IPS-18c (cell line): ENCODE results near the gene ADGRG1.

ENCODE experiments used
- H3K4me3 ChIP-seq: 2 replicates; pipeline ENCODE4 v1.7.0; 2013; ENCODE audit warnings: low read depth, mild to moderate bottlenecking, low read length, moderate library complexity; ENCODE audit not compliant: insufficient read depth
- H3K9me3 ChIP-seq: one replicate; pipeline ENCODE4 v1.6.1; 2013; ENCODE audit warnings: mild to moderate bottlenecking, low read length, moderate library complexity; ENCODE audit not compliant: control insufficient read depth, insufficient read depth

Gene ADGRG1

DNA sequence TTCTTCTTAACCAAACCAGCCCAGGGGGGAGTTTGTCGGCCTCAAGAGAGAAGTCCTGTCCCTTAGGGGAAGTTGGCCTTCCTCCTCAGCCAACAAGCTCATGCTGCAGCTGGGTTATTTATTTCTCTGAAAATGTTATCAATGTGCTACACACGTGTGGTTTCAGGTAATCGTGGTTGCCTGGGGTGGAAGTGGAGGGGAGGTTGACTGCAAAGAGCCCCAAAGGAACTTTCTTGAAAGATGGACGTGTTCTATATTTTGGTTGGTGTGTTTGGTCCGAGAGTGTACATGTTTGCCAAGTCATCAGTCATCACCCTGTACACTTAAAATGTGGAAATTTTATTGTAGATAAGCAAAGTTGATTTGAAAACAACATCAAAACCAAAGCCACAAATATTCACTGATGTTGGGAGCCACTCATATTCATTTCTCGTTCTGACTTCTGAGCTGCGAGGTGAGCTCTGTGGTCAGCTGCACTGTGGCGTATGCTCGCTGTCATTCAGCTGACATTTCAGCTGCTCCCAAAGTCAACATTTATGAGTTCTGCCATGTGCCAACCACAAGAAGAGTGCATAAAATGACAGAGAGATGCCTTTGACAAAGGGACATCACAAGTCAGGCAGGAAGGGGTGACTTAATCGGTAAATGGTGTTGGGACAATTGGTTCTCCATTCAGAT, 26.5 kb upstream of the ADGRG1 start:
- H3K9me3 ChIP-seq: no peaks in the 10 kb centered on the region
- no peak overlapping the region for H3K4me3 ChIP-seq

DNA sequence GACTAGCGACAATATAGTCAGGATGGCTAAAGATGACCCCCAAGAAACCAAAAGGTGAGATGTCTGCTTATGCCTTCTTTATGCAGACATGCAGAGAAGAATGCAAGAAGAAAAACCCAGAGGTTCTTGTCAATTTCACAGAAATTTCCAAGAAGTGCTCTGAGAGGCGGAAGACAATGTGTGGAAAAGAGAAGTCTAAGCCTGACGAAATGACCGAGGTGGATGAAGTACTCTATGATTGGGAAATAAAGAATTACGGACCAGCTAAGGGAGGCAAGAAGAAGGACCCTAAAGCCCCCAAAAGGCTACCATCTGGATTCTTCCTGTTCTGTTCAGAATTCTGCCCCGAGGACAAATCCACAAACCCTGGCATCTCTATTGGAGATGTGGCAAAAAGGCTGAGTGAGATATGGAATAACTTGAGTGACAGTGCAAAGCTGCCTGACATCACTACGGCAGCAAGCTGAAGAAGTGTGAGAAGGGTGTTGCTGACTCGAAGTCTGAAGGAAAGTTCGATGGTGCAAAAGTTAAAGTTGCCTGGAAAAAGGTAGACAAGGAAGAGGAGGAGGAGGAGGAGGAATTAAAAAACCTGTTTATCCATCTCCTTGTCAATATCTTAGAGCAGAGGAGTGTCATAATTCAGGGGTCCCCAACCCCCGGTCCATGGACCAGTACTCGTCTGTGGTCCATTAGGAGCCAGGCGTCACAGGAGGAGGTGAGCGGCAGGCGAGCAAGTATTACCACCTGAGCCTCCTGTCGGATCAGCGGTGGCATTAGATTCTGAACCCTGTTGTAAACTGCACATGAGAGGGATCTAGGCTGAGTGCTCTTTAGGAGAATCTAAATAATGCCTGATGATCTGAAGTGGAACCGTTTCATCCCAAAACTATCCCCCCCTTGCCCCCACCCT, 25.1 kb upstream of the ADGRG1 start:
- no peaks in the 10 kb centered on the region for H3K9me3 ChIP-seq
- no peak overlapping the region for H3K4me3 ChIP-seq

DNA sequence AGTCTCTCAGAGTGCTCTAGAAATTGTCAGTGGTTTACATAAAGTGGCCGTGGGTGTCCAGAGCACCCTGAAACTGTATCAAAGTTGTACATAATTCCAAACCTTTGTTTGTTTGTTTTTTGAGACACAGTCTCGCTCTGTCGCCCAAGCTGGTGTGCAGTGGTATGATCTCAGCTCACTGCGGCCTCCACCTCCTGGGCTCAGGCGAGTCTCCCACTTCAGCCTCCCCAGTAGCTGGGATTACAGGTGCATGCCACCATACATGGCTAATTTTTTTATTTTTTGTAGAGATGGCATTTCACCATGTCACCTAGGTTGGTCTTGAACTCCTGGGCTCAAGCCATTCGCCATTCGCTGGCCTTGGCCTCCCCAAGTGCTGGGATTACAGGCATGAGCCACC, 24.3 kb upstream of the ADGRG1 start:
- H3K4me3 ChIP-seq: no peak overlapping the region
- no peaks in the 10 kb centered on the region for H3K9me3 ChIP-seq

DNA sequence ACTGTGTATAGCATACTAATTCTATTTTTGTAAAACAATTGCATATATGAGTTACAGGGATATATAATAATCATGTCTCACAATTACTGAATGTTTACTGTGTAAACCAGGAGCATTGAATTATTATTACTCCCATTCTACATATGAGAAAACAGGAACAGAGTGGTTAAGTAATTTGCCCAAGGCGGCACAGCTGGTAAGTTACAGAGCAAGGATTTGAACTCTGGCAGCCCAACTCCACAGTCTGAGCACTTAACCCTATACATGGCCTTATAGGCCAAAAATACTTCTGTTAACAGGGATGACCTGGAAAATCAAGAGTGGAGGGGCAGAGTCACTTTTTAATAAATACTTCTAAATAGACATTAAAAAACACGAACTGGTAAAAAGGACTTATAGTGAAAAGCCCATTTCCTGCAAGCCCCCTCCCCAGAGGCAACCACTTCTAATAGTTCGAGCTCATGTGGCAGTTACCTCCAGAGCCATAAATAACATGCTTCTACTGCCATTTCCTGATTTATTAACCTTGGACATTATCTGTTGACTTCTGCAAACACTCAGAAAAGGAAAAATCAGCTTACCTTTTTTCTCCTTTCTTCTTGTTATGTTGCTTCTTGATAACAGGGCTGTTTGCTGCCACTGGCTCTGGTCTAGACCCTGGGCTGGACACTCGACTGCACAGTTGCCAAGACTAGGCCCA, 22.1 kb upstream of the ADGRG1 start:
- Histone ChIP-seq H3K9me3 (no peaks in the 10 kb centered on the region), H3K4me3 (no peak overlapping the region)

DNA sequence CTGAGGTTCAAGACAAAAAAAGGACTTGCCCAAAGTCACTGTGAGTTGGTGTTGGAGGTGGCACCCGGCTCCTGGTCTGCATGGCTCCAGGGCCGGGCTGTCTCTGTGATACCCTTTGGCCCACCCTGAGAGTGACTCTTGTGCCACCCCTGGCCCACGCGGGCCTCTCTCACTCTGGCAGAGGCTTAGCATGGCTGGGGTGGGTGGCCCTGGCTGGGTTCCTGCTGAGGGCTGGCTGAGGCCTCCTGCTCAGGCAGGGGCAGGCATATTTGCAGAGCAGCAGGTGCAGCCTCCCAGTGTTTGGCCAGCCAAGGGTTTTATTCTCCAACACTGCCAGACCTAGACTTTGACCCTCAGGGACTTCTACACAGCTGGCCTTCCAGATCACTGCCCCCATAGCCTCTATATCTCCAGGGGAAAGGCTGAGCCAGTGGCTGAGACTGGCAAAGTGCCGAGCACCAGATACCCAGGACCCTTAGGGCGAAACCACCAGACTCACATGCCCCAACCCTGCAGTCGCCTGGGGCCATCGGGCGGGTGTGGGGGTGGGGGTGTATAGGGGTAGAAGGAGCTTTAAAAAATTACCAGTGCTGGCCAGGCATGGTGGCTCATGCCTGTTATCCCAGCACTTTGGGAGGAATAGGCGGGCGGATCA, 21.5 kb upstream of the ADGRG1 start:
- no peak overlapping the region for H3K4me3 ChIP-seq

DNA sequence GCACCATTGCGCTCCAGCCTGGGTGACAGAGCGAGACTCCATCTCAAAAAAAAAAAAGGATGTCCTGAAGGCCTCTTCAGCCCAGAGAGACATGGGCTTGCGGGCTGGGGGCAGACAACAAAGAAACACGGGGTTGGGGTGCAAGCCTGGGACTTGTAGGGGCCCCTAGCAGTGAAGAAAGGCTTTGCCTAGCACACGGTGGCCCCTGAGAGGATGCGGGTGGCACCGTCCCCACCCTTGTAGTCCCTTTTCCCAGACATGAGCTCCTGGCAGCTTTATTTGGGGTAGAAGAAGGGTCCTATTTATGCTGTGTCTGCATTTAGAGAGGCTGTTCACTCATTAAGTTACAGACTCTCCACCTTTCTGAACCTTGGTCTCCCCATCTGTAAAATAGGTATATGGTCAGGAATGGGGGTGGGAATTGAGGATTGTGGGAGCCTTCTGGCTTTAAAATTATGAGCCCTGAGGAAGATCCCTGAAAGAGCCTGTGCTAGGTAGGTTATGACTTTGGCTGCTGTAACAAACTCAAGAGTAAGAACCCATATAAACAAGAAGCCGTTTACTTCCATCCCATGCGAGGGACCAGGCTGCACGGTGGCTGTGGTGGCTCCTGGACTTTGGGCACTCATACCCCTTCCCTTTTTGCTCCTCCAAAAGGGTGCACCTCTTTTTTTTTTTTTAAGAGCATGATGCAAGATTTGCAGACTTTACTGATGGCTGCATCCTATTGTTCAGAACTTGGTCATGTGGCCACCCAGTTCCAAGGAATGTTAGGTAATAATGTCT, 20.6 kb upstream of the ADGRG1 start:
- H3K4me3 ChIP-seq: no peak overlapping the region
- H3K9me3 ChIP-seq: no peaks in the 10 kb centered on the region

More for the DNA sequence above, 21.5 kb upstream of the ADGRG1 start:
- no peaks in the 10 kb centered on the region for H3K9me3 ChIP-seq

DNA sequence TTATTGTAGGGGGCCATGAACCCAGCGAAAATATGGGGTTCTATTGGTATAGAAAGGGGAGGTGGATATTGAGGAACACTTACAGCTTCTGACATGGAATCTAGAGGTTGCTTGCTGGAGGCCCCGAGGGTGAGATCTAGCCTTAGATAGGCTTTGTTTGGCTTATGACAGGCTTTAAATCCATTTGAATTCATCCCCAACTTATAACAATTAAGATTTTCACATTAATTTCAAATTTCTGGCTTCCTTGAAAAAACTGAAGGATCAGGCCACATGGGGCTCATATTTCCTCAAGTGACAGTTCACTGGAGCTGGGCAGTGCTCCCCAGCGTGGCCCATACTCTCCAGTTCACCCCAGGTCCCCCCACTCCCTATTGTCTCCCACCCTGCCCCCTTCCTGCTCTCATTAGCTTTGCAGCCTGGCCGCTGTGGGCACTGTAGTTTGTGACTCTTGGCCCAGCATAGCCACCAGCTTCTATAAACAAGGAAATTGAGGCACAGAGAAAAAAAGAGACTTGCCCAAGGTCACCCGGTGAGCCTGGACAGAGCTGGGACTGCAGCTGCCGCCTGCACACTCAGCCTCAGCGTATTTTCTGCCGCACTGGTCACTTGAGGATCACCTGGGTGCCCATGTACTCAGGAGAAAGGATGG, 19.8 kb upstream of the ADGRG1 start:
- Histone ChIP-seq H3K9me3 (no peaks in the 10 kb centered on the region), H3K4me3 (no peak overlapping the region)

DNA sequence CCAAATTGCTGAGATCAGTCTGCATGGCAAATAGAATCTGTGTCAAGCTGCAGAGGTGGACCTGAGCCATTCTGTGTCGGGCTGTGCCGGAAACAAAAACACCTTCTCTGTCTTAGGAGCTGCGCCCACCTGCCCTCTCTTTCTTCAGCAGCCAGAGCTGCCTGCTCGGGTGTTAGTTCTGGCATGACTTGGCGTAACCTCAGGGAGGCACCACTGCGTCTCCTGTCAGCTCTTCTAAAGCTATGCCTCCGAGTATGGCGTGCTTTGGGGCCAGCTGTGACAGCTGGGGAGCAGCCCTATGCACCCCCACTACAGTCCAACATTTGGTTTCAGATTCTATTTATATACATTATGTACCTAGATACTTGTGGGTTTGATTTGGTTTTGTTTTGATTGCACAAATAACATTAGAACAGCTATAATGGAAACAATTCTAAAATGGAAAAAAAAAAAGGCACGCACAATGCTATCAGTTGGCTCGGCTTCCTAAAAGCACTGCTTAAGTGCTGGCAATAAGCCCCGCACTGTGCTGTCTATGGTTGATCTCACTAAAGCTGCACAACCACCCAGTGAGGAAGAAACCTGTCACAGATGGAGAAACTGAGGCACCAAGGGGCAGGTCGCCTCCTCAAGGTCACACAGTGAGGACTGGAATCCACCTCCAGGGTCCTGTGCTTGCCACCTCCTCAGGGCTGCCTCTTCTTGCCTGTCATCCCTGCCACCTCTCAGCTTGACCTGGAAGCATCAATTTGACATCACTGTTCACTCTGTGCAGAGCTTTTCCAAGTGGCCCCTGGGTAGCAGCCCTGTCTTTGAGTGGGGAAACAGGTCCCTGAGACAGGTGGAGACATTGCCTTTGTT, 18.7 kb upstream of the ADGRG1 start:
- H3K4me3 ChIP-seq: no peak overlapping the region
- no peaks in the 10 kb centered on the region for H3K9me3 ChIP-seq

DNA sequence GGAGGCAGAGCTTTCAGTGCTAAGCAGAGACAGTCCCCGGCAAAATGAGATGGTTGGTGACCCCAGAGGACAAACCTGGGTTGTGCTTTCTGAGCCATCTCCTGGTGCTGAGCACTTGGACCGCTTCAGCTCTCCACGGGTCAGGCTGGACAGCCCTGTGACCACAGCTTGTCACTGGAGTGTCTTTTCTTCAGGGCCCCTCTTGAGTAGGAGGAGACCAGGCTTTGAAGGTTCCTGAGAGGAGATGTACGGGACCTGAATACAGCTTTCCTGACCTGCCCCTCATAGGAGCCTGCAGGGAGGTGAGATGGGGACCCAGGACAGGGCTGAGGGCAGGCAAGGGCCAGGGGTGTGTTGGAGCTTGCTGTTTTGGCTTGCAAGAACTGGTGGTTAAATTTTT, 17.8 kb upstream of the ADGRG1 start:
- Histone ChIP-seq H3K4me3 (no peak overlapping the region), H3K9me3 (no peaks in the 10 kb centered on the region)

DNA sequence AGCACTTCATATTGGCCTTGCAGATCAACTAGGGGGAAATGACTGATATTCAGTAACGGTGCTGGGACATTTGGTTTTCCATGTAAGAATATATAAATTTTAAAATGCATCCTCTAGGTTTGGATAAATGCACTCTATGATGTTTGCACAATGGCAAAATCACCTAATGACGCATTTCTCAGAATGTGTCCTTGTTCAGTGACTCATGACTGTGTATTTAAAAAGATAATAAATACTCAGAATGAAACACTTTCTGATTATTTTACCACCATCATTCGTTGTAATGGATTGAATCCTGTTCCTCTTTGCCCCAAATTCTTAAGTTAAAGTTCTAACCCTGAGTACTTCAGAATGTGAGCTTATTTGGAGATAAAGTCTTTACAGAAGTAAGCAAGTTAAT, 17.2 kb upstream of the ADGRG1 start:
- Histone ChIP-seq H3K4me3 (no peak overlapping the region), H3K9me3 (no peaks in the 10 kb centered on the region)

DNA sequence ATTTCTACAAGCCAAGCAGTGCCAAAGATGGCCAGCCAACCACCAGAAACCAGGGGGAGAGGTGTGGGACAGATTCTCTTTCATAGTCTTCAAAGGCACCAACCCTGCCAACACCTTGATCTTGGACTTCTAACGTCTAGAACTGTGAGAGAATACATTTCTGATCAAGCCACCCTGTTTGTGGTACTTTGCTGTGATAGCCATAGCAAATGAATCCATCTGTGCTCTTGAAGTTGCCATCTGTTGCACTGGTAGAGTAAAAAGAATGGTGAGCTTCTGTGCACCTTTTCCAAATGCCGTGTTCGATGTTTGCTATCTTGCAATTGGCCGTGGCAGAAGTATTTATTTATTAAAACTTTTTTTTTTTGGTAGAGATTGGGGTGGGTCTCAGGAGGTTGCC, 16.7 kb upstream of the ADGRG1 start:
- Histone ChIP-seq H3K4me3 (no peak overlapping the region), H3K9me3 (no peaks in the 10 kb centered on the region)

DNA sequence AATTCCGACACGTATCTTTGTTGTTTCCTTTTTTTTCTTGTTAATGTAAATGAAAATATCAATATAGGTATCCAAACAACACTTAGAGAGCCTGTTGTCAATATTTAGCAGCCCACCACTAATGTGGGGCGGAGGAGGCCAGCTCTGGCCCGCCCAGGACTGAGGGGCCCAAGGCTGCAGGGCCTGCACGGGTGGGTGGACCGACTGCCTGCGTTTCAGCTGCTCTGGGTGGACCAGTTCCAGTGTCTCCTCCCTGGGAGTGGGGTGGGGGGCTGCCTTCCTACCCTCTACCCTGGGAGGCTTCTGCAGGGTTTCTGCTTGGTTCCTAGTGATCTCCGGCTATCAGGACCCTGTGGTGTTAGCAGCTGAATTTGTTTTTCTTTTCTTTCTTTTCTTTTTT, 15.9 kb upstream of the ADGRG1 start:
- Histone ChIP-seq H3K9me3 (no peaks in the 10 kb centered on the region), H3K4me3 (no peak overlapping the region)

DNA sequence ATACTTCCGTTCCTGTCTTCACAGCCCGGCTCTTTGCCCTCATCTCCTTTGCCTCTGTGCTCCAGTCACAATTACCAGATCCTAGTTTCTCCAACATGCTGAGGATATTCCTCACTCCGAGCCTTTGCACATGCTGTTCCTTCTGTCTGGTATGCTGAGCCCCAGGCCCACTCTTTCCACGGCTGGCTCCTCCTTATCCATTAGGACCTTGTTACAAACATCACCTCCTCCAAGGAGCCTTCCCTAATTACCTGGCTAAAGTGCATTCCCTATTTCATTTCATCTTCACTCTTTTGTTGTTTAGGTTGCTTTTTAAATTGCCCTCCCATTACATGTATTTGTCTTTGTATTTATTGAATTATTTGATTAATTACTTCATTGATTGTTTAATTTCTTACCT, 14.9 kb upstream of the ADGRG1 start:
- H3K9me3 ChIP-seq: no peaks in the 10 kb centered on the region

DNA sequence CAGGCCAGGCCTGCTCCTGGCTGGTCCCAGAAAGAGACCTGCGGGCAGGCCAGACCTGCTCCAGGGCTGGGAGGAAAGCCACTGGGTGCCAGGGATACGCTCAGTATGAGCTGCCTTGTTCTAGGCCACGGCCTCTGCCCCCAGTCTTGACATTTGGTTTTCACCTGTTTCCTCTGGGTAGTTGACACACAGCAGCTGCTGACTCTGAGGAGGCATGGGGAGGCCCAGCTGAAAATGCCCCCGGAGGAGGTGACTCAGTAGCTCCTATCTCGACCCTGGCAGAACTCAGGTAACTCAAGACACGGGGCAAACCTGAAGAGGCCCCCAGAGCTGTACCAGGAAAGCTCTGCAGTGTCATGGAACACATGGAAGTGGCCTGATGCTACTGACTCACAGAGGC, 13.9 kb upstream of the ADGRG1 start:
- no peaks in the 10 kb centered on the region for H3K9me3 ChIP-seq

More for the DNA sequence above, 14.9 kb upstream of the ADGRG1 start:
- H3K4me3 ChIP-seq: no peak overlapping the region

DNA sequence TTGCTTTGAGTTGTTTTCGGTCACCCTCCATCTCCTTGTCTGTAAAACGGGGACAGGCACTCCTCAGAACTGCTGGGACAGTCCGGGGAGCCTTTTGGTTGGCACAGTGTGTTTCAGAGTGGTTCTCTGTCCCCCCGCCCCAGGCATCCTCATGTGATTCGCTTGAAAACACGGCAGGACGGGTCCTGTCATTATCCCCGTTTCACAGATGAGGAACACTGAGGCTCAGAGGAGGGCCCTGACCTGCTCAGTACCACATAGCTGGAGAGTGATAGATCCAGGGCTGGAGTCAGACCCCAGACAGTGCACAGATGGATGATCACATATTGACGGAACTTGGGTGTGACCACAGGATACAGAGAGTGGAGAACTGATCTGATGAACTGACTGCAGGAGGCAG, 13.5 kb upstream of the ADGRG1 start:
- H3K4me3 ChIP-seq: no peak overlapping the region
- no peaks in the 10 kb centered on the region for H3K9me3 ChIP-seq

More for the DNA sequence above, 13.9 kb upstream of the ADGRG1 start:
- no peak overlapping the region for H3K4me3 ChIP-seq
